Nucleus accumbens (tissue), 56 donors: ENCODE data around the gene DCD.
"Not testable (repeated sequence)": the region's sequence is repeated elsewhere in the genome, so short reads cannot be mapped to it uniquely, and the experiment has no call there.

Source experiments
- DNase-seq, 56 donors: peaks; one replicate each; lab custom pipeline; 2025; lab: John Stamatoyannopoulos, UW

Gene DCD

GRCh38 chr12:54648265-54648664 is at the start of gene DCD:
Gene DCD (minus strand): TSS chr12:54648365. CDS start chr12:54648303, 62 bp downstream.
- no peak for DNase-seq

- no peak for DNase-seq
Observed at GRCh38 chr12:54697851-54698250, 49.7 kb upstream of the DCD start.

- no peak for DNase-seq
Observed at GRCh38 chr12:54692353-54692752, 44.2 kb upstream of the DCD start.

GRCh38 chr12:54689984-54690383 is 41.8 kb upstream of the DCD start:
- no peak for DNase-seq

- DNase-seq = no peak
Observed at GRCh38 chr12:54689034-54689372, 40.8 kb upstream of the DCD start.

GRCh38 chr12:54688309-54689033 is 40.3 kb upstream of the DCD start:
- DNase-seq = no peak

- DNase-seq = no peak
Observed at GRCh38 chr12:54684636-54685630, 36.8 kb upstream of the DCD start.

- DNase-seq = no peak
Observed at GRCh38 chr12:54683398-54683797, 35.2 kb upstream of the DCD start.

GRCh38 chr12:54682674-54683073 is 34.5 kb upstream of the DCD start:
- no peak for DNase-seq

- no peak for DNase-seq
Observed at GRCh38 chr12:54680374-54680773, 32.2 kb upstream of the DCD start.

GRCh38 chr12:54678131-54678530 is 30.0 kb upstream of the DCD start:
- DNase-seq = no peak

GRCh38 chr12:54667945-54668344 is 19.8 kb upstream of the DCD start:
- DNase-seq = no peak

GRCh38 chr12:54666008-54666407 is 17.8 kb upstream of the DCD start:
- no peak for DNase-seq

- DNase-seq = not testable (repeated sequence)
Observed at GRCh38 chr12:54665022-54665635, 17.0 kb upstream of the DCD start.

- no peak for DNase-seq
Observed at GRCh38 chr12:54663603-54664002, 15.4 kb upstream of the DCD start.

- DNase-seq = no peak
Observed at GRCh38 chr12:54662026-54662425, 13.9 kb upstream of the DCD start.

- DNase-seq = no peak
Observed at GRCh38 chr12:54661048-54661447, 12.9 kb upstream of the DCD start.

- DNase-seq = peak in 1 of 56 donors; percentile 1
Observed at GRCh38 chr12:54660320-54660962, 12.3 kb upstream of the DCD start.

- DNase-seq = no peak
Observed at GRCh38 chr12:54658306-54659264, 10.4 kb upstream of the DCD start.
